Nephron (organoid): Measurements from ENCODE around the gene TRPM7.

ENCODE experiments used
- H3K27ac Mint-ChIP-seq, 3 experiments: 2 replicates each; pipeline ENCODE4 v1.8.0; 2020; ENCODE audit warnings: mixed read lengths in 3 of 3, mild to moderate bottlenecking in 2 of 3, moderate library complexity in 1 of 3
- H3K27me3 Mint-ChIP-seq: 2 replicates; pipeline ENCODE4 v1.8.0; 2021; ENCODE audit warnings: low read depth, mild to moderate bottlenecking, moderate library complexity, mixed read lengths
- H3K36me3 Mint-ChIP-seq: 2 replicates; pipeline ENCODE4 v1.8.0; 2020; ENCODE audit warnings: low read depth, mixed read lengths
- H3K4me1 Mint-ChIP-seq: 2 replicates; pipeline ENCODE4 v1.8.0; 2020; ENCODE audit warnings: mixed read lengths
- H3K4me3 Mint-ChIP-seq, 3 experiments: 2 replicates each; pipeline ENCODE4 v1.8.0; 2020; ENCODE audit warnings: mild to moderate bottlenecking in 3 of 3, mixed read lengths in 3 of 3, moderate library complexity in 2 of 3
- H3K9me3 Mint-ChIP-seq: 2 replicates; pipeline ENCODE4 v1.8.0; 2020; ENCODE audit warnings: mixed read lengths
- TF ChIP-seq, protein P1 (sequence below), 3 experiments: fragments of 200-600 bp; sonication (generic); IDR thresholded peaks; one replicate each; pipeline ENCODE4 v1.5.0; 2021; ENCODE audit warnings: antibody characterized with exemption in 3 of 3; ENCODE audit not compliant: unreplicated experiment in 3 of 3

Gene TRPM7, protein sequence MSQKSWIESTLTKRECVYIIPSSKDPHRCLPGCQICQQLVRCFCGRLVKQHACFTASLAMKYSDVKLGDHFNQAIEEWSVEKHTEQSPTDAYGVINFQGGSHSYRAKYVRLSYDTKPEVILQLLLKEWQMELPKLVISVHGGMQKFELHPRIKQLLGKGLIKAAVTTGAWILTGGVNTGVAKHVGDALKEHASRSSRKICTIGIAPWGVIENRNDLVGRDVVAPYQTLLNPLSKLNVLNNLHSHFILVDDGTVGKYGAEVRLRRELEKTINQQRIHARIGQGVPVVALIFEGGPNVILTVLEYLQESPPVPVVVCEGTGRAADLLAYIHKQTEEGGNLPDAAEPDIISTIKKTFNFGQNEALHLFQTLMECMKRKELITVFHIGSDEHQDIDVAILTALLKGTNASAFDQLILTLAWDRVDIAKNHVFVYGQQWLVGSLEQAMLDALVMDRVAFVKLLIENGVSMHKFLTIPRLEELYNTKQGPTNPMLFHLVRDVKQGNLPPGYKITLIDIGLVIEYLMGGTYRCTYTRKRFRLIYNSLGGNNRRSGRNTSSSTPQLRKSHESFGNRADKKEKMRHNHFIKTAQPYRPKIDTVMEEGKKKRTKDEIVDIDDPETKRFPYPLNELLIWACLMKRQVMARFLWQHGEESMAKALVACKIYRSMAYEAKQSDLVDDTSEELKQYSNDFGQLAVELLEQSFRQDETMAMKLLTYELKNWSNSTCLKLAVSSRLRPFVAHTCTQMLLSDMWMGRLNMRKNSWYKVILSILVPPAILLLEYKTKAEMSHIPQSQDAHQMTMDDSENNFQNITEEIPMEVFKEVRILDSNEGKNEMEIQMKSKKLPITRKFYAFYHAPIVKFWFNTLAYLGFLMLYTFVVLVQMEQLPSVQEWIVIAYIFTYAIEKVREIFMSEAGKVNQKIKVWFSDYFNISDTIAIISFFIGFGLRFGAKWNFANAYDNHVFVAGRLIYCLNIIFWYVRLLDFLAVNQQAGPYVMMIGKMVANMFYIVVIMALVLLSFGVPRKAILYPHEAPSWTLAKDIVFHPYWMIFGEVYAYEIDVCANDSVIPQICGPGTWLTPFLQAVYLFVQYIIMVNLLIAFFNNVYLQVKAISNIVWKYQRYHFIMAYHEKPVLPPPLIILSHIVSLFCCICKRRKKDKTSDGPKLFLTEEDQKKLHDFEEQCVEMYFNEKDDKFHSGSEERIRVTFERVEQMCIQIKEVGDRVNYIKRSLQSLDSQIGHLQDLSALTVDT (N-terminal part only)

DNA sequence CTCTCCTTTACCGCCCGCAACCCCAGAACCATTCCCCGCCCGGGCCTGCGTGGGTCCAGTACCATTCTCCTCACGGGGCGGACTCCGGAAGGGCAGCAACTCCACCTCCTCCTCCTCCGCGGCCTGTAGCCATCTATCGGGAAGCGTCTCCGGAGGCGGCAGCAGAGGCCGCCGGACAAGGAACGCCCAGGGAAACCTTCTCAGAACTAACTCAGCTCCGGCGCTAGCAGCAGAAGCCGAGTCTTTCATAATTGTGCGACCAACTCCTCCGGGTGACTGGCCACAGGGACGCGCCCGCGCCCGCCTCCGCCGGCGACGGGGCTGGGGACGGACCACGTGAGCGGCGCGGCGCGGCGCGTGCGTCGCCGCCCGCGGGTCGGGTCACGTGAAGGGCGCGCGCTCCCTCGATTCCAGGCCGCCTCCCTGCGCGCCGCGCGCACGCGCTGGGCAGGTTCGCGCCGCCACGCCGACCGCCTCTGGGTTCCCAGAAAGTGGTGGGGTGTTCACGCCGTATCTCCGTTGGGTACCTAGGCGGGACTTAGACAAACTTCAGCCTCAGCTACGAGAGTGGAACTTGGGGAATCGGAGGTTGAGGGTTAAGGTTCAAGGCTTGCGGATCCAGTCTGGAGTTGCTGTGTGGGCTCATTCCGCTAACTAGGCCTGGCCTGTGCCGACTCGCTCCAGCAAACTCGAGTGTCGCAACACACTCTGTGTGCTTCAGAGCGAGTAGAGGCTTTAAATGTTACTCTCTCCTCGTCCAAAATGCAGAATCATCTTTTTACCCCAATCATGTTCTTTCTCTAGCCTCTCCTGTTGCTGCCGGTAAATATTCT lies at the start of gene TRPM7:
TRPM7 (minus strand) TSS at position 329 of the 833 bp plus-strand sequence; CDS start at position 65, 264 bp downstream.
- peaks cover 23% of the 10 kb centered on the region for H3K4me1 Mint-ChIP-seq
- peak within 1 kb of the TSS; percentile 97 to 99 (median 98) for H3K27ac Mint-ChIP-seq
- peak within 1 kb of the TSS; percentile 91 to 100 (median 100) for H3K4me3 Mint-ChIP-seq
- H3K27me3 Mint-ChIP-seq, result no peaks in the 10 kb centered on the region
- TF ChIP-seq, protein P1, sequence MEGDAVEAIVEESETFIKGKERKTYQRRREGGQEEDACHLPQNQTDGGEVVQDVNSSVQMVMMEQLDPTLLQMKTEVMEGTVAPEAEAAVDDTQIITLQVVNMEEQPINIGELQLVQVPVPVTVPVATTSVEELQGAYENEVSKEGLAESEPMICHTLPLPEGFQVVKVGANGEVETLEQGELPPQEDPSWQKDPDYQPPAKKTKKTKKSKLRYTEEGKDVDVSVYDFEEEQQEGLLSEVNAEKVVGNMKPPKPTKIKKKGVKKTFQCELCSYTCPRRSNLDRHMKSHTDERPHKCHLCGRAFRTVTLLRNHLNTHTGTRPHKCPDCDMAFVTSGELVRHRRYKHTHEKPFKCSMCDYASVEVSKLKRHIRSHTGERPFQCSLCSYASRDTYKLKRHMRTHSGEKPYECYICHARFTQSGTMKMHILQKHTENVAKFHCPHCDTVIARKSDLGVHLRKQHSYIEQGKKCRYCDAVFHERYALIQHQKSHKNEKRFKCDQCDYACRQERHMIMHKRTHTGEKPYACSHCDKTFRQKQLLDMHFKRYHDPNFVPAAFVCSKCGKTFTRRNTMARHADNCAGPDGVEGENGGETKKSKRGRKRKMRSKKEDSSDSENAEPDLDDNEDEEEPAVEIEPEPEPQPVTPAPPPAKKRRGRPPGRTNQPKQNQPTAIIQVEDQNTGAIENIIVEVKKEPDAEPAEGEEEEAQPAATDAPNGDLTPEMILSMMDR (IDR thresholded peaks at IDR 0.05; ENCODE audit: unreplicated experiment in 3 of 3), result no peak
- H3K9me3 Mint-ChIP-seq, result no peaks in the 10 kb centered on the region
- peaks cover 15% of the 10 kb centered on the region for H3K36me3 Mint-ChIP-seq

DNA sequence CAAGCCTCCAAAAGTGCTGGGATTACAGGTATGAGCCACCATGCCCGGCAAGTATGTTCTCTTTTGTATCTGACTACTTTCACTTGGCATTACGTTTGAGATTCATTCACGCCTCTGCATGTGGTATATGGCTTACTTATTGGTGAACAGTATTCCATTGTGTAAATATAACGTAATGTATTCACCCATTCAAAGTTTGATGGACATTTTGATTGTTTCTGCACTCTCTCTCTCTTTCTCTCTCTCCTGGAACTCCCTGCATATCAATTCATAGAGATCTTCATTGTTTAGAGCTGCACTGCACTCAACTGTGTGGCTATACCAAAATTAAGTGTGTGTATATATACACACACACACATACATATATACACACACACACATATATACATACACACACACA lies 48.6 kb upstream of the TRPM7 start:
- H3K9me3 Mint-ChIP-seq, result no peaks in the 10 kb centered on the region
- H3K27ac Mint-ChIP-seq, result no peak overlapping the region
- TF ChIP-seq, protein P1 (IDR thresholded peaks at IDR 0.05; ENCODE audit: unreplicated experiment in 3 of 3), result no peak
- no peaks in the 10 kb centered on the region for H3K4me1 Mint-ChIP-seq
- no peak overlapping the region for H3K4me3 Mint-ChIP-seq
- H3K36me3 Mint-ChIP-seq, result peaks cover 58% of the 10 kb centered on the region
- H3K27me3 Mint-ChIP-seq, result no peaks in the 10 kb centered on the region

DNA sequence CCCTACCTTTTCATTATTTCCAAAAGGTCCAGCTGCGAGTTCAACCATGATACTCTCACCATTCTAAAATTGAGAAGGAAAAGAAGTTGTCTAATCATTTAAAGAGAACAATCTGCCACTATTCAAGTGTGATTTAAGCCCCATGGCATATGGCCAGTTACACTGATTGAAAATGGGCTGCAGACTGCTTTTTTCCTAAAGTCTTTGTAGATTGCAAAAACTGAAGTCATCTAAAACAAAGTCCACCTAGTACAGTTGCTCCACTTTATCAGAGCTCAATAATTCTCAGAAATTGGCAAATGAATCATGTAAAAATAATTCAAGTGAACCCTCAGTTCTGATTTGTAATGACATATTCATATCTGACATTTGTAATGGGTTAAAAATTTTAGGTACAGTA lies 39.7 kb upstream of the TRPM7 start:
- H3K4me3 Mint-ChIP-seq, result no peak overlapping the region
- H3K9me3 Mint-ChIP-seq, result no peaks in the 10 kb centered on the region
- H3K27ac Mint-ChIP-seq, result peak overlapping the region in 1 of 3 experiments; percentile 67

DNA sequence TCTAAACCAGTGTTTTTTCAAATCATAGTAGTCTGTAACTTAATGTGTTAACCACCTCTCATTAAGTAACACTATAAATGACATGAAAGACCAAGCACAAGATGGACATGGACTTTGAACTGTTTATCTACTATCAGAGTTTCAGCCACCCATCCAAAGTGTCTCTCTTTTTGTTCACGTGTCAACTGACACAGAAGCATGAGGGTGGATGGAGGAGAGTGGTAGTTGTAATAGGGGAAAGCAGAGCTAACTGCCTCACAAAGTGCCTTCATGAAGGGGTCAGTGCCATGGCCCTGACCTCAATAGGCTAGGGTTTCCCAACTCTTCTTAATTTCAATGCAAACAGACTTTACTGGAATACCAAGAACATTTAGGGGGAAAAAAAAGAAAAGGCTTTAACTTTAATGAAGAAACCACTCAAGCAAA lies 32.1 kb upstream of the TRPM7 start:
- no peak overlapping the region for H3K27ac Mint-ChIP-seq
- no peaks in the 10 kb centered on the region for H3K27me3 Mint-ChIP-seq
- H3K36me3 Mint-ChIP-seq, result peaks cover 47% of the 10 kb centered on the region
- TF ChIP-seq, protein P1 (IDR thresholded peaks at IDR 0.05; ENCODE audit: unreplicated experiment in 3 of 3), result no peak
- no peaks in the 10 kb centered on the region for H3K4me1 Mint-ChIP-seq
- no peak overlapping the region for H3K4me3 Mint-ChIP-seq
- no peaks in the 10 kb centered on the region for H3K9me3 Mint-ChIP-seq

More for the DNA sequence above, 39.7 kb upstream of the TRPM7 start:
- TF ChIP-seq, protein P1 (IDR thresholded peaks at IDR 0.05; ENCODE audit: unreplicated experiment in 3 of 3), result no peak
- Mint-ChIP-seq H3K36me3 (peaks cover 48% of the 10 kb centered on the region), H3K4me1 (no peaks in the 10 kb centered on the region), H3K27me3 (no peaks in the 10 kb centered on the region)

DNA sequence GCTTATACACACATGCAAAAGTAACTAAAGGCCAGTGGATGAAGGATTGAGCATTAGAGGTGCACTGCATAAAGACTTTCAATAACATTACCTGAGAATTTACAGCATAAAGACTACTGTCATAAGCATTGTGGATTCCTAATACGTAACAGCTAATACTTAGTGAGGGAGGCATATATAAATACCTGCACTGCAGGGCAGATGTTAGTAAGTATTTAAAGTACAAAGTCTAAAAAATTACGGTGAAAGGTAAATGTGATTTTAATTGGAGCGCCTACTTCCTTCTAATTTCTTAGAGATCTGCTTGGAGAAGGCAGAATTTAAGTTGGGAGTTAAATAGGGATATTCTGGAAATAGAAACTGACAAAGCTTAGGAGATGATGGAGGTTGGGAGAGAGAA lies 25.4 kb upstream of the TRPM7 start:
- Mint-ChIP-seq H3K9me3 (no peaks in the 10 kb centered on the region), H3K36me3 (peaks cover 34% of the 10 kb centered on the region), H3K27me3 (no peaks in the 10 kb centered on the region), H3K4me1 (no peaks in the 10 kb centered on the region), H3K4me3 (no peak overlapping the region), H3K27ac (no peak overlapping the region)
- TF ChIP-seq, protein P1 (IDR thresholded peaks at IDR 0.05; ENCODE audit: unreplicated experiment in 3 of 3), result no peak
